Measurements from ENCODE around the gene ZFP30. TPM values are rescaled to one million over a fixed set of nuclear protein-coding genes. Genes with fewer than 3 reads are reported as not detected.

The ZFP30 gene
- total and polyA plus RNA-seq, 10 of the 15 experiments (the other 5 are each of a cell fraction or from before 2014, with no cell fraction given) = 1.4 to 12.8 (median 5.7) TPM

- TF ChIP-seq BACH1 (IDR thresholded peaks at IDR 0.05; ENCODE audit: borderline replicate concordance) (peak; percentile 83; the same call in 1 of the 2 replicates), SREBF1 (IDR thresholded peaks at IDR 0.05; ENCODE audit: low read length) (no peak), PRDM15 (CRISPR knock-in tag; IDR thresholded peaks at IDR 0.05) (no peak), SMC3 (IDR thresholded peaks at IDR 0.05; ENCODE audit: borderline replicate concordance, low read length) (no peak), NFIC (IDR thresholded peaks at IDR 0.05; ENCODE audit: low read depth, low read length) (no peak), RUNX3 (IDR thresholded peaks at IDR 0.05; ENCODE audit: low read length) (peak; percentile 35; the same call in 1 of the 2 replicates), PBX3 (IDR thresholded peaks at IDR 0.05; ENCODE audit: insufficient replicate concordance, low read depth, low read length) (no peak), ETV6 (conservative IDR thresholded peaks at IDR 0.05 in 1 of 2, IDR thresholded peaks at IDR 0.05 in 1 of 2; ENCODE audit: borderline replicate concordance in 1 of 2, low read depth in 1 of 2) (no peak), DPF2 (IDR thresholded peaks at IDR 0.05) (no peak), ATF2 (IDR thresholded peaks at IDR 0.05; ENCODE audit: low read length) (no peak), SIN3A (IDR thresholded peaks at IDR 0.05; ENCODE audit: low read depth, low read length) (no peak), FOS (IDR thresholded peaks at IDR 0.05; ENCODE audit: borderline replicate concordance, extremely low read depth, insufficient read length) (no peak), RFX5 (IDR thresholded peaks at IDR 0.05; ENCODE audit: low read depth, low read length) (no peak), SREBF2 (IDR thresholded peaks at IDR 0.05; ENCODE audit: low read length) (no peak), CHD2 (IDR thresholded peaks at IDR 0.05; ENCODE audit: borderline replicate concordance, low read depth, low read length) (no peak), NR2C1 (IDR thresholded peaks at IDR 0.05) (no peak), LARP7 (IDR thresholded peaks at IDR 0.05) (no peak), MEF2A (IDR thresholded peaks at IDR 0.05; ENCODE audit: insufficient read depth, low read depth, low read length) (no peak), NFXL1 (IDR thresholded peaks at IDR 0.05; ENCODE audit: borderline replicate concordance) (no peak), CBX5 (IDR thresholded peaks at IDR 0.05; ENCODE audit: low read depth) (no peak), ZNF24 (IDR thresholded peaks at IDR 0.05) (no peak), EP300 (IDR thresholded peaks at IDR 0.05; ENCODE audit: borderline replicate concordance in 1 of 2, control insufficient read depth in 1 of 2, low read depth in 2 of 2, low read length in 2 of 2) (0 out of 4 replicates have a peak, but pooled peaks of 1 of the 2 experiments have one; percentile 11), NKRF (conservative IDR thresholded peaks at IDR 0.05) (0 out of 2 replicates have a peak, but pooled peaks have one; percentile 19), BMI1 (IDR thresholded peaks at IDR 0.05; ENCODE audit: borderline replicate concordance) (no peak)
These were observed 60.3 kb downstream of the ZFP30 start (continued) for GRCh38 chr19:37594982-37595382.

Data from GM12878 (cell line).